VCaP (cell line): ENCODE results near the gene ITPR2.
A peak's percentile ranks its signal among the peaks of the same experiment; 100 is the strongest.

Experiments
- H3K27ac ChIP-seq: fragments of 450-650 bp; 2 replicates; pipeline ENCODE4 v1.5.1; 2017
- TF ChIP-seq, protein P1 (sequence below): fragments of 450-650 bp; conservative IDR thresholded peaks from 2 replicates; pipeline ENCODE4 v1.5.1; 2017; ENCODE audit warnings: mild to moderate bottlenecking, moderate library complexity

ITPR2 gene

DNA sequence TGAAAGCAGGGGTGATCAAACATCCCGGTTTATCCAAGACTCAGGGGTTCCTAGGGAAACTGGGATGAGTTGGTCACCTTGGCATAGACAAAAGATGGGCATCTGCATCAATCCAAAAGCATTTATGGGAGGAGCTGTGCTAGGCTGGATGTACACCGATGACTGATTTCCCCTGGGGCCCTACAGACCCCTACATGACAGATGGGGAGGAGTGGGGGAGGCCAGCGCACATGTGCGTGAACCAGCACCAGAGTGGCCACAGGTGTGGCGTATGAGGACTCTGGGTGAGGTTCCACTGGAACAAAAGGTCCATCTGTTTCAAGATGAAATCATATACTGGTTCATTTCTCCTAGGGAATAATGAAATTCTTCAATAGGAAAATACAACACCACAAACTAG is 210.4 kb downstream of the ITPR2 start:
- TF ChIP-seq, protein P1, sequence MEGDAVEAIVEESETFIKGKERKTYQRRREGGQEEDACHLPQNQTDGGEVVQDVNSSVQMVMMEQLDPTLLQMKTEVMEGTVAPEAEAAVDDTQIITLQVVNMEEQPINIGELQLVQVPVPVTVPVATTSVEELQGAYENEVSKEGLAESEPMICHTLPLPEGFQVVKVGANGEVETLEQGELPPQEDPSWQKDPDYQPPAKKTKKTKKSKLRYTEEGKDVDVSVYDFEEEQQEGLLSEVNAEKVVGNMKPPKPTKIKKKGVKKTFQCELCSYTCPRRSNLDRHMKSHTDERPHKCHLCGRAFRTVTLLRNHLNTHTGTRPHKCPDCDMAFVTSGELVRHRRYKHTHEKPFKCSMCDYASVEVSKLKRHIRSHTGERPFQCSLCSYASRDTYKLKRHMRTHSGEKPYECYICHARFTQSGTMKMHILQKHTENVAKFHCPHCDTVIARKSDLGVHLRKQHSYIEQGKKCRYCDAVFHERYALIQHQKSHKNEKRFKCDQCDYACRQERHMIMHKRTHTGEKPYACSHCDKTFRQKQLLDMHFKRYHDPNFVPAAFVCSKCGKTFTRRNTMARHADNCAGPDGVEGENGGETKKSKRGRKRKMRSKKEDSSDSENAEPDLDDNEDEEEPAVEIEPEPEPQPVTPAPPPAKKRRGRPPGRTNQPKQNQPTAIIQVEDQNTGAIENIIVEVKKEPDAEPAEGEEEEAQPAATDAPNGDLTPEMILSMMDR, result no peak
- H3K27ac ChIP-seq, result no peak overlapping the region

GRCh38 chr12:26621932-26622331 is 211.1 kb downstream of the ITPR2 start:
- TF ChIP-seq, protein P1, result no peak

DNA sequence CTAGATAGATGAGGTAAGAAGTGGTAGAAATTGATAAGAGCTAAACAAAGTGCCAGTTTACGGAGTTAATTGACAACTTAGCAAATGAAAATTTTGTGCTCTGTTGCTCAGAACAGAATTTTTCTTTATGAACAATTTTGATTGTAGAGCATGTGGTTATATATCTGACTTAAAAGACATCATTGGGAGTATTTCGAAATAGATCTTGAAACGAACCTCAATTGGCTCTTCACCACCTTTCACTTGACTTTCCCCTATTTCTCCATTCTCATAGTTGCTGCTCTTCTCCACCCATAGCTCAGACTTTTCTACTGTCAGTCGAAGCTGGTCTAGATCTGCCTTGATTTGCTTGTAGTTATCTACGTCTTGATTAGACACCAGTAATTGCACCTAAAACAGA is 212.1 kb downstream of the ITPR2 start:
- TF ChIP-seq, protein P1, result no peak

More at GRCh38 chr12:26621932-26622331, 211.1 kb downstream of the ITPR2 start:
- H3K27ac ChIP-seq, result no peak overlapping the region

GRCh38 chr12:26617513-26617912 is 215.5 kb downstream of the ITPR2 start:
- TF ChIP-seq, protein P1, result no peak
- H3K27ac ChIP-seq, result no peak overlapping the region

More for the DNA sequence above, 212.1 kb downstream of the ITPR2 start:
- H3K27ac ChIP-seq, result no peak overlapping the region

DNA sequence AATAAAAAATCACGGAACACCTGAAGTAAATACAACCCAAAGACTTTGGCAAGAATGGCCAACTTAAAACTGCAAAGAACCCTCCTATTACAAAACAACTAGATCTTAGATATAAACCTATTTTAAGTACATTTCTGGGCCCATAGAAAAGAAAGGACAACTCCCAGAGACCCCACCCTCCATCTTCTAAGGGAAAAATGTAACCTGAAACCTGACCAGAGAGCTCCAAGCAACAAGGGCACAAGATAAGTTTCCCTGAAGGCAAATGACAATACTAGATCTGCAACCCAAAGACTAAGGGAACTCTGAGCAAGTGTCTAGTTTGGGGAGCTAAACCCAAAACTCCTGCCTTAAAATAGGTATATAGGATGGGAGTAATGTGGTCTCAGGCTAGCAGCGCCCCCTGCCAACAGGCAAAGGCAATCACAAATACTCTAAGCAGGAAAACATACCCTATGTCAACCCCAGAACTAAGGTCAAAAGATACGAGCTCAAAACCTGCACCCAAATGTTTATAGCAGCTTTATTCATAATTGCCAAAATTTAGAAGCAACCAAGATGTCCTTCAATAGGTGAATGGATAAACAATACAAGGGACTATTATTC is 218.9 kb downstream of the ITPR2 start:
- TF ChIP-seq, protein P1, result peak; percentile 4; the same call in 1 of the 2 replicates
- H3K27ac ChIP-seq, result no peak overlapping the region

GRCh38 chr12:26612203-26612602 is 220.8 kb downstream of the ITPR2 start:
- TF ChIP-seq, protein P1, result no peak
- H3K27ac ChIP-seq, result no peak overlapping the region

DNA sequence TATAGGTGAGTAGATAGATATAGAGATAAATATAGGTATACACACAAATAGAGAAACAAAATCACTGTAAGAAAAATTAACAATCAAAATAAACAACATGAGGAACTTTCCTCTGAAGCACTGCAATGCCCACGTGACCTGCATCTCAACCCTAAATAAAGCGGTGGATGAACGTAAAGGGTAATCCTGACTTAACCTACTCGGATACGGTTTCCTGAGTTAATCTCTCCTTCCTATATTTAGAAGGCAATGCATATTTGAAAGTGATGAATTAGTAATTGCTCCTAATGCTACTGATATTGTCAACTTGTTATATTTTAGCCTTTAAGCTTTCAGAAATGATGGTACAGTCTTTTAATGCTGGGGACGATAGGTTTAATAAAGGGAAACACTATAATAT is 221.4 kb downstream of the ITPR2 start:
- TF ChIP-seq, protein P1, result no peak
- no peak overlapping the region for H3K27ac ChIP-seq
